H1 (cell line): ENCODE results near the gene ALAS1.

Experiments used
- ATF3 ChIP-seq: IDR thresholded peaks from 2 replicates; pipeline ENCODE4 v1.6.1; 2011; ENCODE audit warnings: low read depth, mild to moderate bottlenecking, low read length; ENCODE audit not compliant: insufficient read depth
- BACH1 ChIP-seq: IDR thresholded peaks from 2 replicates; pipeline ENCODE4 v1.6.1; 2012; ENCODE audit warnings: low read length, improper control_type of control experiment
- CEBPB ChIP-seq: IDR thresholded peaks from 2 replicates; pipeline ENCODE4 v1.6.1; 2012; ENCODE audit warnings: low read depth, low read length
- CTCF ChIP-seq, 3 experiments: IDR thresholded peaks; 1 replicate in 2 of 3; 2 replicates in 1 of 3; pipeline versions ENCODE4 v1.5.1 to v1.6.1; 2011; ENCODE audit warnings: low read length in 3 of 3, mild to moderate bottlenecking in 3 of 3, inconsistent platforms in 2 of 3, low read depth in 1 of 3, moderate library complexity in 1 of 3; ENCODE audit not compliant: insufficient read depth in 1 of 3; ENCODE audit errors: control extremely low read depth in 1 of 3
- EP300 ChIP-seq, 2 experiments: IDR thresholded peaks; 1 replicate in 1 of 2; 2 replicates in 1 of 2; pipeline ENCODE4 v1.6.1; 2011 to 2012; ENCODE audit warnings: low read depth in 2 of 2, low read length in 2 of 2, mild to moderate bottlenecking in 2 of 2, borderline replicate concordance in 1 of 2, inconsistent platforms in 1 of 2, moderate library complexity in 1 of 2
- JUND ChIP-seq: IDR thresholded peaks from 2 replicates; pipeline ENCODE4 v1.6.1; 2011; ENCODE audit warnings: mild to moderate bottlenecking, improper control_type of control experiment, low read length
- NANOG ChIP-seq: IDR thresholded peaks from 2 replicates; pipeline ENCODE4 v1.6.1; 2011; ENCODE audit warnings: low read length, low read depth, mild to moderate bottlenecking, inconsistent platforms; ENCODE audit not compliant: insufficient read depth, poor library complexity, severe bottlenecking
- PHF8 ChIP-seq: fragments of 200-600 bp; sonication (generic); conservative IDR thresholded peaks from 2 replicates; pipeline ENCODE4 v1.7.1; 2012; ENCODE audit warnings: low read depth, mild to moderate bottlenecking, inconsistent platforms, low read length, moderate library complexity
- TAF1 ChIP-seq: IDR thresholded peaks from 2 replicates; pipeline ENCODE4 v1.6.1; 2011; ENCODE audit warnings: mild to moderate bottlenecking, low read depth, low read length

GRCh38 chr3:52194485-52195290 is 3.3 kb upstream of the ALAS1 start:
- TF ChIP-seq TAF1: no peak
- TF ChIP-seq JUND: no peak
- TF ChIP-seq CTCF (IDR thresholded peaks at IDR 0.05; ENCODE audit: control extremely low read depth in 1 of 3, insufficient read depth in 1 of 3, low read depth in 1 of 3, low read length in 3 of 3): no peak
- TF ChIP-seq ATF3: no peak
- TF ChIP-seq BACH1: no peak
- TF ChIP-seq EP300 (IDR thresholded peaks at IDR 0.05; ENCODE audit: borderline replicate concordance in 1 of 2, low read depth in 2 of 2, low read length in 2 of 2): no peak
- TF ChIP-seq NANOG: no peak
- TF ChIP-seq PHF8: no peak
- no peak for TF ChIP-seq CEBPB
